Measurements from ENCODE around the gene ABCA4. TPM values are rescaled to one million over a fixed set of nuclear protein-coding genes. Genes with fewer than 3 reads are reported as not detected.
A peak's percentile ranks its signal among the peaks of the same experiment; 100 is the strongest.

The ABCA4 gene
- total and polyA plus RNA-seq, 8 donors, result 0.83 to 2.7 (median 1.6) TPM

- intact Hi-C loops (cut with DNase I), result no loop called here
- ATAC-seq (peak; percentile 70), DNase-seq (peak in 2 of 4 donors; percentile 72 to 83)
- H3K36me3 ChIP-seq, result no peaks in the 10 kb centered on the region
- H3K9me3 ChIP-seq, result no peaks in the 10 kb centered on the region
- peak overlapping the region in 1 of 2 donors; percentile 18 for H3K27ac ChIP-seq
- peaks cover 0 to 13% of the 10 kb centered on the region in 2 donors for H3K27me3 ChIP-seq
- no peak overlapping the region for H3K4me3 ChIP-seq
- TF ChIP-seq CTCF (IDR thresholded peaks at IDR 0.05), result peak; percentile 83 to 90
- H3K4me1 ChIP-seq, result peaks cover 0 to 22% of the 10 kb centered on the region in 2 donors
Measured at GRCh38 chr1:94039514-94039870, 81.5 kb downstream of the ABCA4 start.

- TF ChIP-seq CTCF (IDR thresholded peaks at IDR 0.05), result no peak
- H3K27me3 ChIP-seq, result peaks cover 0 to 13% of the 10 kb centered on the region in 2 donors
- H3K9me3 ChIP-seq, result no peaks in the 10 kb centered on the region
- H3K4me3 ChIP-seq, result no peak overlapping the region
- ATAC-seq (peak; percentile 60), DNase-seq (peak in 1 of 4 donors; percentile 36)
- H3K36me3 ChIP-seq, result no peaks in the 10 kb centered on the region
- no peak overlapping the region for H3K27ac ChIP-seq
- intact Hi-C loops (cut with DNase I), result no loop called here
- H3K4me1 ChIP-seq, result peaks cover 0 to 17% of the 10 kb centered on the region in 2 donors
Measured at GRCh38 chr1:94038511-94038910, 82.4 kb downstream of the ABCA4 start.

GRCh38 chr1:94037392-94038229 lies 83.3 kb downstream of the ABCA4 start:
- peak; percentile 38 for ATAC-seq
- intact Hi-C loops (cut with DNase I), result no loop called here
- no peak for TF ChIP-seq CTCF (IDR thresholded peaks at IDR 0.05)
- Histone ChIP-seq H3K27ac (no peak overlapping the region), H3K36me3 (no peaks in the 10 kb centered on the region), H3K27me3 (peaks cover 0 to 13% of the 10 kb centered on the region in 2 donors), H3K4me3 (no peak overlapping the region), H3K4me1 (peaks cover 0 to 17% of the 10 kb centered on the region in 2 donors), H3K9me3 (no peaks in the 10 kb centered on the region)
- DNase-seq, result no peak

GRCh38 chr1:94036730-94037129 lies 84.2 kb downstream of the ABCA4 start:
- intact Hi-C loops (cut with DNase I), result no loop called here
- ATAC-seq (no peak), DNase-seq (no peak)
- Histone ChIP-seq H3K4me3 (no peak overlapping the region), H3K36me3 (no peaks in the 10 kb centered on the region), H3K27me3 (peaks cover 0 to 13% of the 10 kb centered on the region in 2 donors), H3K27ac (no peak overlapping the region), H3K4me1 (peaks cover 0 to 17% of the 10 kb centered on the region in 2 donors), H3K9me3 (no peaks in the 10 kb centered on the region)
- TF ChIP-seq CTCF (IDR thresholded peaks at IDR 0.05), result no peak

GRCh38 chr1:94033849-94034248 lies 87.1 kb downstream of the ABCA4 start:
- peaks cover 0 to 4% of the 10 kb centered on the region in 2 donors for H3K4me1 ChIP-seq
- no peaks in the 10 kb centered on the region for H3K9me3 ChIP-seq
- DNase-seq, result no peak
- H3K36me3 ChIP-seq, result no peaks in the 10 kb centered on the region
- no peak overlapping the region for H3K27ac ChIP-seq
- H3K27me3 ChIP-seq, result peaks cover 0 to 13% of the 10 kb centered on the region in 2 donors
- TF ChIP-seq CTCF (IDR thresholded peaks at IDR 0.05), result no peak
- intact Hi-C loops (cut with DNase I), result no loop called here
- no peak overlapping the region for H3K4me3 ChIP-seq
- ATAC-seq, result no peak

Data from left lung (tissue), 10 donors.